Endothelial cell of umbilical vein (primary cell): ENCODE measurements around the gene IMPA2. TPM values are rescaled to one million over a fixed set of nuclear protein-coding genes. Genes with fewer than 3 reads are reported as not detected.

Experiments used
- BruUV-seq: library from RNA; stranded (reverse); fragments of 400-500 nt; replicated peaks from 2 replicates; lab custom pipeline; 2021; lab: Mats Ljungman, UMichigan
- CTCF ChIA-PET: fragments of 300-600, 350-600 bp; sonication (Branson Sonifier 250); formaldehyde crosslinking; loops from one replicate; lab custom pipeline; 2021; ENCODE audit warnings: antibody characterized with exemption, inconsistent platforms; lab: Charles Lee
- POLR2A ChIA-PET: fragments of 300-600, 350-600 bp; sonication (Branson Sonifier 250); formaldehyde crosslinking; loops from one replicate; lab custom pipeline; 2021; ENCODE audit warnings: antibody characterized with exemption, inconsistent platforms; lab: Charles Lee
- DNase-seq: peaks from one replicate; pipeline ENCODE4 v3.0.0-alpha.2; 2011; ENCODE audit warnings: low read depth, low spot score
- FAIRE-seq: peaks from 2 replicates; lab custom pipeline; 2011; peaks lifted over from hg19 to GRCh38; lab: Jason Lieb, UNC
- H2AFZ ChIP-seq: 2 replicates; pipeline ENCODE4 v1.6.0; 2012; ENCODE audit warnings: low read depth, low read length, control low read depth, inconsistent platforms
- H3K27ac ChIP-seq: 2 replicates; pipeline ENCODE4 v1.5.1; 2011; ENCODE audit warnings: low read depth, mild to moderate bottlenecking, control low read depth, low read length, moderate library complexity; ENCODE audit not compliant: insufficient read depth
- H3K27me3 ChIP-seq, 2 experiments: 2 replicates each; pipeline versions ENCODE4 v1.6.0 to v1.6.1; 2011; ENCODE audit warnings: low read length in 2 of 2, mixed read lengths in 1 of 2; ENCODE audit not compliant: control insufficient read depth in 2 of 2, insufficient read depth in 2 of 2
- H3K36me3 ChIP-seq, 2 experiments: 2 replicates in 1 of 2; 3 replicates in 1 of 2; pipeline ENCODE4 v1.5.1; 2011; ENCODE audit warnings: low read length in 2 of 2, mild to moderate bottlenecking in 1 of 2, moderate library complexity in 1 of 2; ENCODE audit not compliant: control insufficient read depth in 2 of 2, insufficient read depth in 2 of 2; ENCODE audit errors: extremely low read depth in 1 of 2
- H3K4me1 ChIP-seq: 3 replicates; pipeline ENCODE4 v1.5.1; 2011; ENCODE audit warnings: mild to moderate bottlenecking, low read length; ENCODE audit not compliant: control insufficient read depth, insufficient read depth; ENCODE audit errors: extremely low read depth
- H3K4me2 ChIP-seq: 2 replicates; pipeline ENCODE4 v1.6.1; 2011; ENCODE audit warnings: low read length, control low read depth, mixed read lengths; ENCODE audit not compliant: insufficient read depth
- H3K4me3 ChIP-seq, 3 experiments: fragments of 200-600 bp in 1 of 3; sonication (generic), shearing (Covaris generic) in 1 of 3; replicated peaks in 1 of 3; 2 replicates each; pipeline ENCODE4 v1.5.1; 2011 to 2016; ENCODE audit warnings: control low read depth in 3 of 3, low read length in 3 of 3, mild to moderate bottlenecking in 2 of 3, inconsistent platforms in 1 of 3, low read depth in 1 of 3, moderate library complexity in 1 of 3; ENCODE audit not compliant: insufficient read depth in 1 of 3
- H3K79me2 ChIP-seq: 2 replicates; pipeline ENCODE4 v1.6.0; 2012; ENCODE audit warnings: low read length, inconsistent platforms; ENCODE audit not compliant: control insufficient read depth, insufficient read depth
- H3K9ac ChIP-seq: replicated peaks from 2 replicates; pipeline ENCODE3; 2011; ENCODE audit warnings: low read length, control low read depth; ENCODE audit not compliant: insufficient read depth; ENCODE audit errors: extremely low read depth
- H3K9me1 ChIP-seq: replicated peaks from 3 replicates; pipeline ENCODE4 v1.6.0; 2011; ENCODE audit warnings: mild to moderate bottlenecking, low read length; ENCODE audit not compliant: control insufficient read depth, insufficient read depth; ENCODE audit errors: extremely low read depth
- H3K9me3 ChIP-seq: replicated peaks from 2 replicates; pipeline ENCODE4 v1.5.1; 2012; ENCODE audit warnings: low read length, inconsistent platforms; ENCODE audit not compliant: control insufficient read depth, insufficient read depth
- H4K20me1 ChIP-seq: replicated peaks from 2 replicates; pipeline ENCODE3; 2011; ENCODE audit warnings: mild to moderate bottlenecking, low read length; ENCODE audit not compliant: control insufficient read depth, insufficient read depth; ENCODE audit errors: extremely low read depth
- CTCF ChIP-seq, 2 donors: IDR thresholded peaks; 1 replicate in 1 of 2; 2 replicates in 1 of 2; pipeline ENCODE4 v1.5.1; 2011; ENCODE audit warnings: low read length in 2 of 2, mild to moderate bottlenecking in 2 of 2, moderate library complexity in 2 of 2, control low read depth in 1 of 2, inconsistent platforms in 1 of 2, low read depth in 1 of 2; ENCODE audit not compliant: insufficient read depth in 1 of 2; ENCODE audit errors: extremely low read depth in 1 of 2
- EZH2 ChIP-seq: IDR thresholded peaks from 2 replicates; pipeline ENCODE4 v1.6.1; 2012; ENCODE audit warnings: borderline replicate concordance, low read depth, mild to moderate bottlenecking, moderate library complexity, low read length, inconsistent platforms; ENCODE audit not compliant: severe bottlenecking
- FOS ChIP-seq: IDR thresholded peaks from 2 replicates; pipeline ENCODE4 v1.6.1; 2011; ENCODE audit warnings: mild to moderate bottlenecking, low read length, moderate library complexity, borderline replicate concordance; ENCODE audit not compliant: insufficient read depth
- GATA2 ChIP-seq: IDR thresholded peaks from 2 replicates; pipeline ENCODE4 v1.7.0; 2011; ENCODE audit warnings: low read depth, mild to moderate bottlenecking, moderate library complexity, mixed read lengths, low read length; ENCODE audit not compliant: insufficient read length, insufficient read depth
- JUN ChIP-seq: IDR thresholded peaks from 2 replicates; pipeline ENCODE4 v1.6.1; 2011; ENCODE audit warnings: borderline replicate concordance, low read depth; ENCODE audit not compliant: insufficient read length, insufficient read depth
- MAX ChIP-seq: IDR thresholded peaks from 2 replicates; pipeline ENCODE4 v1.6.1; 2011; ENCODE audit not compliant: insufficient read depth, insufficient read length
- MYC ChIP-seq: IDR thresholded peaks from one replicate; pipeline ENCODE4 v1.6.1; 2011; ENCODE audit warnings: mild to moderate bottlenecking, low read depth, low read length
- POLR2A ChIP-seq: IDR thresholded peaks from 2 replicates; pipeline ENCODE4 v1.6.1; 2012; ENCODE audit warnings: low read depth, mild to moderate bottlenecking, control low read depth, low read length
- POLR2AphosphoS5 ChIP-seq: IDR thresholded peaks from 2 replicates; pipeline ENCODE4 v1.6.1; 2012; ENCODE audit warnings: low read depth, mild to moderate bottlenecking, control low read depth, low read length, moderate library complexity; ENCODE audit not compliant: insufficient read depth
- dilution Hi-C: fragments of 300-500 bp; cut with MboI; formaldehyde crosslinking; loops from one replicate; pipeline ENCODE4 v1.15.0; 2019; ENCODE audit warnings: low sequenced_read_pairs; ENCODE audit not compliant: extremely low pct_ligation_motif_present
- intact Hi-C: fragments of 100-400 bp; cut with micrococcal nuclease; formaldehyde crosslinking; loops from one replicate; pipeline ENCODE4 v1.10.0; 2022
- polyA plus RNA-seq, 4 experiments: library from polyadenylated mRNA; depleted of rRNA in 3 of 4; stranded (reverse) in 3 of 4; unstranded in 1 of 4; fragments of >200 nt; gene quantifications; 2 replicates each; pipeline versions ENCODE4 v1.2.1 to v1.2.3, GENCODE V29; 2011 to 2012; ENCODE audit warnings: missing spikeins in 1 of 4
- total RNA-seq: library from RNA; stranded (reverse); gene quantifications from 2 replicates; pipeline ENCODE4 v1.2.3, GENCODE V29; 2021

IMPA2 gene
- total and polyA plus RNA-seq, 2 donors (not counting 3 experiments of a cell fraction or from before 2014, with no cell fraction given) = 6.1 to 8.0 TPM

- Histone ChIP-seq H3K4me3 (no peak overlapping the region), H3K4me2 (no peak overlapping the region), H3K27me3 (no peaks in the 10 kb centered on the region), H3K9me1 (no peaks in the 10 kb centered on the region), H3K9me3 (no peaks in the 10 kb centered on the region), H2AFZ (no peak overlapping the region), H3K4me1 (no peaks in the 10 kb centered on the region), H3K9ac (no peak overlapping the region), H3K27ac (no peak overlapping the region), H3K36me3 (no peaks in the 10 kb centered on the region), H3K79me2 (no peaks in the 10 kb centered on the region), H4K20me1 (no peaks in the 10 kb centered on the region)
- no peak for TF ChIP-seq POLR2A
- no peak for TF ChIP-seq CTCF (IDR thresholded peaks at IDR 0.05; ENCODE audit: extremely low read depth in 1 of 2, insufficient read depth in 1 of 2, low read depth in 1 of 2, low read length in 2 of 2)
- no peak for TF ChIP-seq EZH2
- no peak for TF ChIP-seq JUN
- TF ChIP-seq MYC = no peak
- TF ChIP-seq MAX = no peak
- TF ChIP-seq POLR2AphosphoS5 = no peak
- no peak for TF ChIP-seq GATA2
- no peak for TF ChIP-seq FOS
- FAIRE-seq (no peak), DNase-seq (no peak)
- intact Hi-C loops (no loop called here), dilution Hi-C loops (no loop called here)
- no TSS peak for BruUV-seq
- ChIA-PET POLR2A (no interaction called here), CTCF (no interaction called here)
Measured at GRCh38 chr18:12017081-12017480, 35.8 kb downstream of the IMPA2 start.
